DMS153 (cell line): Measurements from ENCODE around the gene TAF7L.

Experiments used
- DNase-seq: peaks from one replicate; lab custom pipeline; 2025; lab: John Stamatoyannopoulos, UW

Gene TAF7L

GRCh38 chrX:101223226-101223625 lies 67.9 kb downstream of the TAF7L start:
- DNase-seq: no peak

- DNase-seq: no peak
Observed at GRCh38 chrX:101220662-101221260, 70.4 kb downstream of the TAF7L start.

GRCh38 chrX:101219864-101220346 lies 71.2 kb downstream of the TAF7L start:
- DNase-seq: no peak

GRCh38 chrX:101219116-101219863 lies 71.8 kb downstream of the TAF7L start, which contains the start of gene DRP2:
Gene DRP2 (plus strand): TSS chrX:101219786. CDS start chrX:101231648, 11,862 bp downstream.
- DNase-seq: no peak
